Trophoblast cell (in vitro differentiated cells and primary cell): ENCODE measurements around the gene CD96.

ENCODE experiments used
- DNase-seq, 2 donors: peaks; one replicate each; pipeline ENCODE4 v3.0.0-alpha.2; 2016
- H2AFZ ChIP-seq: 2 replicates; pipeline ENCODE4 v1.6.1; 2013; ENCODE audit warnings: low read length, moderate library complexity, mild to moderate bottlenecking; ENCODE audit not compliant: insufficient read depth, poor library complexity
- H2AK5ac ChIP-seq: 2 replicates; pipeline ENCODE4 v1.6.1; 2013; ENCODE audit warnings: mild to moderate bottlenecking, low read length
- H2BK120ac ChIP-seq: 2 replicates; pipeline ENCODE4 v1.6.1; 2013; ENCODE audit warnings: low read length, mild to moderate bottlenecking, moderate library complexity; ENCODE audit not compliant: insufficient read depth, poor library complexity
- H2BK12ac ChIP-seq: 2 replicates; pipeline ENCODE4 v1.6.1; 2013; ENCODE audit warnings: mild to moderate bottlenecking, low read length, moderate library complexity
- H2BK5ac ChIP-seq: 2 replicates; pipeline ENCODE4 v1.6.1; 2013; ENCODE audit warnings: low read length, low read depth, moderate library complexity, mild to moderate bottlenecking; ENCODE audit not compliant: poor library complexity
- H3K14ac ChIP-seq: 2 replicates; pipeline ENCODE4 v1.6.1; 2013; ENCODE audit warnings: mild to moderate bottlenecking, low read length
- H3K18ac ChIP-seq: 2 replicates; pipeline ENCODE4 v1.6.1; 2013; ENCODE audit warnings: mild to moderate bottlenecking, low read length
- H3K23ac ChIP-seq: 2 replicates; pipeline ENCODE4 v1.6.1; 2013; ENCODE audit warnings: low read length
- H3K27ac ChIP-seq: 2 replicates; pipeline ENCODE4 v1.5.1; 2013; ENCODE audit warnings: low read depth, mild to moderate bottlenecking, inconsistent platforms, low read length, moderate library complexity
- H3K27me3 ChIP-seq: 2 replicates; pipeline ENCODE4 v1.6.1; 2013; ENCODE audit warnings: inconsistent platforms, mild to moderate bottlenecking, low read length, moderate library complexity; ENCODE audit not compliant: insufficient read depth
- H3K36me3 ChIP-seq, 2 experiments: 1 replicate in 1 of 2; 2 replicates in 1 of 2; pipeline ENCODE4 v1.6.1; 2013; ENCODE audit warnings: low read length in 2 of 2, mild to moderate bottlenecking in 2 of 2, moderate library complexity in 1 of 2; ENCODE audit not compliant: insufficient read depth in 2 of 2, control insufficient read depth in 1 of 2
- H3K4ac ChIP-seq: 2 replicates; pipeline ENCODE4 v1.6.1; 2013; ENCODE audit warnings: low read depth, mild to moderate bottlenecking, low read length, moderate library complexity
- H3K4me1 ChIP-seq, 2 experiments: 1 replicate in 1 of 2; 2 replicates in 1 of 2; pipeline ENCODE4 v1.6.1; 2013; ENCODE audit warnings: low read length in 2 of 2, mild to moderate bottlenecking in 2 of 2, moderate library complexity in 1 of 2; ENCODE audit not compliant: insufficient read depth in 2 of 2, control insufficient read depth in 1 of 2
- H3K4me2 ChIP-seq: 2 replicates; pipeline ENCODE4 v1.6.1; 2013; ENCODE audit warnings: inconsistent platforms, mild to moderate bottlenecking, low read length, moderate library complexity
- H3K4me3 ChIP-seq: 2 replicates; pipeline ENCODE4 v1.5.1; 2013; ENCODE audit warnings: mild to moderate bottlenecking, low read depth, low read length, inconsistent platforms
- H3K79me1 ChIP-seq: one replicate; pipeline ENCODE4 v1.6.1; 2013; ENCODE audit warnings: low read length
- H3K79me2 ChIP-seq: 2 replicates; pipeline ENCODE4 v1.6.1; 2013; ENCODE audit warnings: low read length, mild to moderate bottlenecking; ENCODE audit not compliant: control insufficient read depth, insufficient read depth, poor library complexity
- H3K9ac ChIP-seq: 2 replicates; pipeline ENCODE4 v1.6.1; 2013; ENCODE audit warnings: mild to moderate bottlenecking, low read length
- H3K9me3 ChIP-seq: 2 replicates; pipeline ENCODE4 v1.6.1; 2013; ENCODE audit warnings: low read depth, mild to moderate bottlenecking, control low read depth, inconsistent platforms, low read length; ENCODE audit not compliant: insufficient read depth
- H4K12ac ChIP-seq: 2 replicates; pipeline ENCODE4 v1.6.1; 2013; ENCODE audit warnings: low read depth, mild to moderate bottlenecking, low read length, moderate library complexity
- H4K8ac ChIP-seq: 2 replicates; pipeline ENCODE4 v1.6.1; 2013; ENCODE audit warnings: low read depth, mild to moderate bottlenecking, low read length, moderate library complexity
- H4K91ac ChIP-seq: one replicate; pipeline ENCODE4 v1.6.1; 2013; ENCODE audit warnings: low read depth, mild to moderate bottlenecking, low read length, moderate library complexity
- WGBS: extraction: QIAGEN DNeasy Blood & Tissue Kit; methylation state at CpG from one replicate; pipeline ENCODE4 v1.1.7; 2013; ENCODE audit warnings: missing lambda C conversion rate; ENCODE audit not compliant: insufficient read length, insufficient coverage; ENCODE audit errors: extremely low coverage; 5-methylcytosine and 5-hydroxymethylcytosine counted together

The CD96 gene

GRCh38 chr3:111635403-111635802 is 93.4 kb downstream of the CD96 start:
- Histone ChIP-seq H4K8ac (no peak overlapping the region), H4K12ac (no peak overlapping the region), H3K4me3 (no peak overlapping the region), H2BK12ac (no peak overlapping the region), H3K79me2 (no peaks in the 10 kb centered on the region), H2AK5ac (no peak overlapping the region), H2BK5ac (no peak overlapping the region), H3K4me2 (no peak overlapping the region), H3K4me1 (no peaks in the 10 kb centered on the region), H3K9ac (no peak overlapping the region), H3K4ac (no peak overlapping the region), H3K27me3 (no peaks in the 10 kb centered on the region), H3K36me3 (no peaks in the 10 kb centered on the region), H3K9me3 (peaks cover 3% of the 10 kb centered on the region), H3K79me1 (no peaks in the 10 kb centered on the region), H3K23ac (no peak overlapping the region), H4K91ac (no peak overlapping the region), H2AFZ (no peak overlapping the region), H3K27ac (no peak overlapping the region), H3K18ac (no peak overlapping the region), H3K14ac (no peak overlapping the region), H2BK120ac (no peak overlapping the region)
- no peak for DNase-seq
- WGBS, result no CpG with 5 or more reads among the region's 2 CpGs

- Histone ChIP-seq H2AFZ (no peak overlapping the region), H3K79me2 (no peaks in the 10 kb centered on the region), H3K27ac (no peak overlapping the region), H4K12ac (no peak overlapping the region), H3K14ac (no peak overlapping the region), H3K4me3 (no peak overlapping the region), H3K36me3 (no peaks in the 10 kb centered on the region), H3K27me3 (no peaks in the 10 kb centered on the region), H2BK12ac (no peak overlapping the region), H3K79me1 (no peaks in the 10 kb centered on the region), H4K91ac (no peak overlapping the region), H2BK5ac (no peak overlapping the region), H2BK120ac (no peak overlapping the region), H3K23ac (no peak overlapping the region), H3K4me2 (no peak overlapping the region), H4K8ac (no peak overlapping the region), H3K9ac (no peak overlapping the region), H3K9me3 (peaks cover 3% of the 10 kb centered on the region), H3K18ac (no peak overlapping the region), H3K4me1 (no peaks in the 10 kb centered on the region), H2AK5ac (no peak overlapping the region), H3K4ac (no peak overlapping the region)
- DNase-seq, result no peak
- WGBS, result no CpG with 5 or more reads among the region's 4 CpGs
These were observed 94.4 kb downstream of the CD96 start for GRCh38 chr3:111636366-111636885.

- Histone ChIP-seq H3K14ac (no peak overlapping the region), H3K9ac (no peak overlapping the region), H3K23ac (no peak overlapping the region), H3K36me3 (no peaks in the 10 kb centered on the region), H3K4me3 (no peak overlapping the region), H4K8ac (no peak overlapping the region), H2AK5ac (no peak overlapping the region), H2BK5ac (no peak overlapping the region), H3K4me1 (no peaks in the 10 kb centered on the region), H3K9me3 (peaks cover 3% of the 10 kb centered on the region), H2BK12ac (no peak overlapping the region), H3K4me2 (no peak overlapping the region), H2BK120ac (no peak overlapping the region), H2AFZ (no peak overlapping the region), H3K27me3 (no peaks in the 10 kb centered on the region), H4K91ac (no peak overlapping the region), H3K27ac (no peak overlapping the region), H3K4ac (no peak overlapping the region), H4K12ac (no peak overlapping the region), H3K79me2 (no peaks in the 10 kb centered on the region), H3K18ac (no peak overlapping the region), H3K79me1 (no peaks in the 10 kb centered on the region)
- no peak for DNase-seq
- WGBS, result no CpG with 5 or more reads among the region's 4 CpGs
These were observed 97.3 kb downstream of the CD96 start for GRCh38 chr3:111639316-111639715.

GRCh38 chr3:111648991-111649579 is 107.1 kb downstream of the CD96 start:
- Histone ChIP-seq H3K36me3 (no peaks in the 10 kb centered on the region), H3K27ac (no peak overlapping the region), H2BK12ac (no peak overlapping the region), H3K9ac (no peak overlapping the region), H3K23ac (no peak overlapping the region), H3K9me3 (no peaks in the 10 kb centered on the region), H2BK120ac (no peak overlapping the region), H3K79me2 (no peaks in the 10 kb centered on the region), H3K4me2 (no peak overlapping the region), H4K12ac (no peak overlapping the region), H3K4ac (no peak overlapping the region), H3K4me1 (no peaks in the 10 kb centered on the region), H3K4me3 (no peak overlapping the region), H3K27me3 (no peaks in the 10 kb centered on the region), H2BK5ac (no peak overlapping the region), H4K8ac (no peak overlapping the region), H4K91ac (no peak overlapping the region), H3K18ac (no peak overlapping the region), H2AK5ac (no peak overlapping the region), H3K79me1 (no peaks in the 10 kb centered on the region), H2AFZ (no peak overlapping the region), H3K14ac (no peak overlapping the region)
- DNase-seq, result no peak
- WGBS, result no CpG with 5 or more reads among the region's 3 CpGs
